NB4 (cell line): ENCODE measurements around the gene PTPRD.

Experiments used
- MYC ChIP-seq: IDR thresholded peaks from 2 replicates; pipeline ENCODE4 v1.6.1; 2011; ENCODE audit warnings: low read depth, low read length
- POLR2A ChIP-seq: IDR thresholded peaks from 2 replicates; pipeline ENCODE4 v1.6.1; 2011; ENCODE audit warnings: mild to moderate bottlenecking; ENCODE audit not compliant: insufficient read length; ENCODE audit errors: extremely low read depth
- TF ChIP-seq, protein P1 (sequence below): IDR thresholded peaks from one replicate; pipeline ENCODE4 v1.5.1; 2012; ENCODE audit warnings: low read depth, low read length
- TF ChIP-seq, protein P2 (sequence below): IDR thresholded peaks from 2 replicates; pipeline ENCODE4 v1.6.1; 2011; ENCODE audit warnings: low read depth, low read length

DNA sequence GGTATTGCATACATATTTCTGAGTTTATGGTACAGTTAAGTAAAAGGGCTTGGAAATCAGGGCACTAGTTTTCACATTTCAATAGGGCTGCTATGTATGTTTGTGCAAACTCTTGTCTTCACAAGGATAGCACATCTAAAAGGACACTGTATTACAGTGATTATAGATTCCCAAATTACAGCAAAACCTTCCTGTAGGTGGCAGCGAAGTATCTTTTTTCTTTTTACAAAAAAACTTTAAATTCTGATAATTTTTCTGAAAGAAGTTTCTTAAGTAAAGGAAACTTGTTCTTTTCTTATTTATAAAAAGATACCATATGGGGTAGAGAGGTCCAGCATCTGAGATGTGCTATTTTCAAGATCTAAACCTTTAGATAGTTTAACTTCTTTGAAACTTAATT lies 337.8 kb downstream of the PTPRD start:
- TF ChIP-seq, protein P1, sequence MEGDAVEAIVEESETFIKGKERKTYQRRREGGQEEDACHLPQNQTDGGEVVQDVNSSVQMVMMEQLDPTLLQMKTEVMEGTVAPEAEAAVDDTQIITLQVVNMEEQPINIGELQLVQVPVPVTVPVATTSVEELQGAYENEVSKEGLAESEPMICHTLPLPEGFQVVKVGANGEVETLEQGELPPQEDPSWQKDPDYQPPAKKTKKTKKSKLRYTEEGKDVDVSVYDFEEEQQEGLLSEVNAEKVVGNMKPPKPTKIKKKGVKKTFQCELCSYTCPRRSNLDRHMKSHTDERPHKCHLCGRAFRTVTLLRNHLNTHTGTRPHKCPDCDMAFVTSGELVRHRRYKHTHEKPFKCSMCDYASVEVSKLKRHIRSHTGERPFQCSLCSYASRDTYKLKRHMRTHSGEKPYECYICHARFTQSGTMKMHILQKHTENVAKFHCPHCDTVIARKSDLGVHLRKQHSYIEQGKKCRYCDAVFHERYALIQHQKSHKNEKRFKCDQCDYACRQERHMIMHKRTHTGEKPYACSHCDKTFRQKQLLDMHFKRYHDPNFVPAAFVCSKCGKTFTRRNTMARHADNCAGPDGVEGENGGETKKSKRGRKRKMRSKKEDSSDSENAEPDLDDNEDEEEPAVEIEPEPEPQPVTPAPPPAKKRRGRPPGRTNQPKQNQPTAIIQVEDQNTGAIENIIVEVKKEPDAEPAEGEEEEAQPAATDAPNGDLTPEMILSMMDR = no peak
- TF ChIP-seq POLR2A = no peak
- TF ChIP-seq, protein P2, sequence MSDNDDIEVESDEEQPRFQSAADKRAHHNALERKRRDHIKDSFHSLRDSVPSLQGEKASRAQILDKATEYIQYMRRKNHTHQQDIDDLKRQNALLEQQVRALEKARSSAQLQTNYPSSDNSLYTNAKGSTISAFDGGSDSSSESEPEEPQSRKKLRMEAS = no peak
- TF ChIP-seq MYC = no peak
